ENCODE results near the gene PRMT5. TPM values are rescaled to one million over a fixed set of nuclear protein-coding genes. Genes with fewer than 3 reads are reported as not detected.

The PRMT5 gene
- total RNA-seq, 1 donor from 2014 or later, result 86.9 TPM

GRCh38 chr14:22878271-22879246 is 50.6 kb downstream of the PRMT5 start:
- no peak for DNase-seq (ENCODE audit: low spot score)

DNA sequence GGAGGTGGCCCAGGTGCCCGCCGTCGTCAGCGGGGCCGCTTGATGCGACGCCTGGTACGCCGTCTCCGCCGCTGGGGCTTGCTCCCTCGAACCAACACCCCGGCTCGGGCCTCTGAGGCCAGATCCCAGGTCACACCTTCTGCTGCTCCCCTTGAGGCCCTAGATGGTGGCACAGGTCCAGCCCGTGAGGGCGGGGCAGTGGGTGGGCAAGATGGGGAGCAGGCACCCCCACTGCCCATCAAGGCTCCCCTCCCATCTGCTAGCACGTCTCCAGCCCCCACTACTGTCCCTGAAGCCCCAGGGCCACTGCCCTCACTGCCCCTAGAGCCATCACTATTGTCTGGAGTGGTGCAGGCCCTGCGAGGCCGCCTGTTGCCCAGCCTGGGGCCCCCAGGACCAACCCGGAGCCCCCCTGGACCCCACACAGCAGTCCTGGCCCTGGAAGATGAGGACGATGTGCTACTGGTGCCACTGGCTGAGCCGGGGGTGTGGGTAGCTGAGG is 52.1 kb downstream of the PRMT5 start:
- DNase-seq (ENCODE audit: low spot score), result no peak

DNA sequence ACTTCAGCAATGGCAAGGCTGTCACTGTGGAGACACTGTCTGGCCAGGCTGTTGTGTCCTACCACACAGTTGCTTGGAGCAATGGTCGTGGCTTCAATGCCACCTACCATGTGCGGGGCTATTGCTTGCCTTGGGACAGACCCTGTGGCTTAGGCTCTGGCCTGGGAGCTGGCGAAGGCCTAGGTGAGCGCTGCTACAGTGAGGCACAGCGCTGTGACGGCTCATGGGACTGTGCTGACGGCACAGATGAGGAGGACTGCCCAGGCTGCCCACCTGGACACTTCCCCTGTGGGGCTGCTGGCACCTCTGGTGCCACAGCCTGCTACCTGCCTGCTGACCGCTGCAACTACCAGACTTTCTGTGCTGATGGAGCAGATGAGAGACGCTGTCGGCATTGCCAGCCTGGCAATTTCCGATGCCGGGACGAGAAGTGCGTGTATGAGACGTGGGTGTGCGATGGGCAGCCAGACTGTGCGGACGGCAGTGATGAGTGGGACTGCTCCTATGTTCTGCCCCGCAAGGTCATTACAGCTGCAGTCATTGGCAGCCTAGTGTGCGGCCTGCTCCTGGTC is 53.3 kb downstream of the PRMT5 start:
- DNase-seq (ENCODE audit: low spot score), result no peak

GRCh38 chr14:22875003-22875747 is 54.0 kb downstream of the PRMT5 start:
- no peak for DNase-seq (ENCODE audit: low spot score)

DNA sequence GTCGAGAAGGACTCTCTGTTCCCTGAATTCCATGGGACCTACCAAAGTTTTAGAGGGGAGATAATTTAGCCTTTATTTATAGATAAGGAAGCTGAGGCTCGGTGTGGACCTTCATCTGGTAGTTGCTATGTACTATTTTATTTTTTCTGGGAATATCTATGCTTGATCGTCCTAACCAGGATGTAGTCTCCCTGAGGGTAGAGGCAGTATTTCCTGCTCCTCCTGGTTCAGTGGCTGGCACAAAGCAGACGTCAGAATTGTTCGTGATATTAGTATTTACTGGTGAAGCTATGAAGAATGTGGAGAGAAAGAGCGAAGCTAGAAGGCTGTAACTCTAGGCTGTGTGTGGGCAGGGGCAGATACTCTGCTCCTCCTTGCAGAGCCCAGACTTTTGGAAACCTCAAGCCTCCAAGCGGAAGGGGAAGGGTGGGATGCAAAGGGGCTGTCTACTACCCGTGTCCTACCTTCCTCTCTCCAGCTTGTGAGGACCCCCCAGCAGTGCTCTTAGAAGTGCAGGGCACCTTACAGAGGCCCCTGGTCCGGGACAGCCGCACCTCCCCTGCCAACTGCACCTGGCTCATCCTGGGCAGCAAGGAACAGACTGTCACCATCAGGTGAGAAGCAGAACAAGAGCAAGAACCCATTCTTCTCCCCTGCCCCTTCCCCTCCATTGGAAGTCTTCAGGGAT is 56.2 kb downstream of the PRMT5 start:
- no peak for DNase-seq (ENCODE audit: low spot score)

- peak; percentile 91 for DNase-seq (ENCODE audit: low spot score)
These were observed 56.9 kb downstream of the PRMT5 start for GRCh38 chr14:22872033-22872832.

- peak; percentile 97 for DNase-seq (ENCODE audit: low spot score)
These were observed 57.7 kb downstream of the PRMT5 start, which contains the start of gene LRP10 for GRCh38 chr14:22871224-22872032. Gene LRP10, plus strand, starts transcription at chr14:22871740. Its CDS starts 564 bp downstream, at chr14:22872304.

DNA sequence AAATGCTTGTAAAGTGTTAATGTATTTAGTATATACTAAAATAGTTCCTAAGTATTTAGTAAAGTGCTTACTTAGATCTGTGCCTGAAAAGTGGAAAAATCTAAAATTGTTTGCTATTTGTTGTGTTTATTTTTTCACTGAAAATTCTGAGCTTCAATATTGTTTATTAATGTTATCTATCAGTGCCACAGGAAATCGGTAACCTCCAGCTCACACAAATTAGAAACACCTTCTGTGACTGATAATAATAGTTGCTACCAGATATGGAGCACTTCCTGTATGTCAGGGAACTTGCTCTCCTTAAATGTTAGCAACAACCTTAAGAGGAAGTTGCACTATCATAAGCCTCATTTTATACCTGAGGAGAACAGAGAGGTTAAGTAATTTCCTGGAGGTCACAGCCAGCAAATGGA is 58.4 kb downstream of the PRMT5 start:
- no peak for DNase-seq (ENCODE audit: low spot score)

Other genes with a start within 250 kb of the PRMT5 start
- 20.7 TPM for gene OXA1L, start 162.7 kb downstream of the PRMT5 start, total RNA-seq (ENCODE audit: insufficient read depth, low replicate concordance)
- gene SLC7A7, start 113.9 kb downstream of the PRMT5 start, total RNA-seq (ENCODE audit: insufficient read depth, low replicate concordance), result 4.8 TPM
- 22.4 TPM for gene MRPL52, start 99.5 kb downstream of the PRMT5 start, total RNA-seq (ENCODE audit: insufficient read depth, low replicate concordance)
- gene MMP14, start 92.8 kb downstream of the PRMT5 start, total RNA-seq (ENCODE audit: insufficient read depth, low replicate concordance), result 103 TPM
- gene LRP10, start 57.6 kb downstream of the PRMT5 start, total RNA-seq (ENCODE audit: insufficient read depth, low replicate concordance), result 22.9 TPM
- not detected for gene REM2, start 46.2 kb downstream of the PRMT5 start, total RNA-seq (ENCODE audit: insufficient read depth, low replicate concordance)
- 56.8 TPM for gene RBM23, start 10.2 kb downstream of the PRMT5 start, total RNA-seq (ENCODE audit: insufficient read depth, low replicate concordance)
- 27.0 TPM for gene HAUS4, start 27.7 kb upstream of the PRMT5 start, total RNA-seq (ENCODE audit: insufficient read depth, low replicate concordance)
- 69.1 TPM for gene AJUBA, start 53.2 kb upstream of the PRMT5 start, total RNA-seq (ENCODE audit: insufficient read depth, low replicate concordance)
- gene C14orf93, start 80.8 kb upstream of the PRMT5 start, total RNA-seq (ENCODE audit: insufficient read depth, low replicate concordance), result 12.3 TPM
- 100 TPM for gene PSMB5, start 105.5 kb upstream of the PRMT5 start, total RNA-seq (ENCODE audit: insufficient read depth, low replicate concordance)
- gene PSMB11, start 112.8 kb upstream of the PRMT5 start, total RNA-seq (ENCODE audit: insufficient read depth, low replicate concordance), result 2.2 TPM
- gene CDH24, start 128.1 kb upstream of the PRMT5 start, total RNA-seq (ENCODE audit: insufficient read depth, low replicate concordance), result 5.3 TPM
- gene ACIN1, start 165.8 kb upstream of the PRMT5 start, total RNA-seq (ENCODE audit: insufficient read depth, low replicate concordance), result 52.5 TPM
- gene C14orf119, start 166.1 kb upstream of the PRMT5 start, total RNA-seq (ENCODE audit: insufficient read depth, low replicate concordance), result 15.4 TPM
- gene CIROP, start 175.6 kb upstream of the PRMT5 start, total RNA-seq (ENCODE audit: insufficient read depth, low replicate concordance), result 0.72 TPM
- 6.0 TPM for gene CEBPE, start 189.9 kb upstream of the PRMT5 start, total RNA-seq (ENCODE audit: insufficient read depth, low replicate concordance)